NCI-H82 (cell line): ENCODE results near the gene POC1A.

Experiments used
- DNase-seq: peaks from one replicate; lab custom pipeline; 2025; lab: John Stamatoyannopoulos, UW

POC1A gene

DNA sequence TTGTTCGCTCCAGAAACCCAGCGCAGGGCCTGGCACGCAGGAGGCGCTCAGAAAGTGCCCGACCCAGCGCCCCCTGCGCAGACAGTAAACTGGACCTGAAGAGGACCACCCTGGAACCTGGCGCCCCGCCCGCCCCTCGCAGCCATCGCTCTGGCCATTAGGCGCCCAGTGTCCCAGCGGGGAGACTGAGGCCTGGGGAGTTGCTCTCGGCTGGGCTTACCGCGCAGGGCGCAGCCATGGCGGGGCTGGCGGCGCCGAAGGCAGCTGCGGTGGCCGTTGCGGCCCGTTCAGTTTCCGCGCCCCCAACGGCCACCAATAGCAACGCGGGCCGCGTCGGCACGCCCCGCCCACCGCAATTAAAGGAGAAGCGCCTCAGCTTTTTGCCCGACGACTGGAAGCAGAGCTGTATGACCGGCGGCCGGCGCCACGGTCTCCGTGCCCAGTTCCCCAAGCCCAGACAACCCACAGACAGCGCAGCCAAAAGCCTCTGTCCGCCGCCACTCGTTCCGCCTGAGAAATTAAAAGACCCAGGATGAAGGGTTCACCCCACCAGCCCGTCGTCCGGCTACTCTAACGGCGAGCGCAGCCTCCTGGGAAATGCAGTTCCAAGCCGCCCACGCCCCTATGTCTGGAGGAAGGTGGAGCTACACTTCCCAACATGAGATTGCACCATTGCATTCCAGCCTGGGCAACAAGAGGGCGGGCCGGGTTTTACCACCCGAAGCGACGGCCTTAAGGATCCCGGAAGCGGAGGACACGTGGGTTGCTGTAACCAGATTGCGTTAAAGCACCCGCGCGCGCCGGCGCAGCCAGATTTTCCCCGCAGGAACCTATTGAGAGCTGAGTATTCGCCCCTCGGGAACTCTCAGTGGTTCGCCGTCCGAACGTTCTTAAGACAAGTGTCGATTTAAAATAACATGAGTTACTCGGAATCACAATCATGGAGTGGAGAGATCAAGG, at the start of gene POC1A:
Gene POC1A (minus strand): TSS at position 289 of the 960 bp plus-strand sequence. CDS start 51 bp downstream, at position 238.
- peak; percentile 99 for DNase-seq

DNA sequence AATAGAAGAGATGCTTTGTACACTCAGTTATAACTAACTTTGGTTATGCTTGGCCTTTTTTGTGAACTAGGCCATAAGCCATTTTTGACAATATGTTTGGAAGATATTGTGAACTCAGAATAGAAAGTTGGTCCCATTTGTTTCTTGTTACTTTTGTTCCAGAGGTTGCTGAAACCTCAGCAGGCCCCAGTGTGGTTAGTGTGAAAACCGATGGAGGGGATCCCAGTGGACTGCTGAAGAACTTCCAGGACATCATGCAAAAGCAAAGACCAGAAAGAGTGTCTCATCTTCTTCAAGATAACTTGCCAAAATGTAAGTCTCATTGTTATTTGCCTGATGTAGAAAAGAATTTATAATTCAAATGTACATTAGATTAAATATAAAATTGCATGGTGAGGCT, 49.5 kb upstream of the POC1A start:
- no peak for DNase-seq

DNA sequence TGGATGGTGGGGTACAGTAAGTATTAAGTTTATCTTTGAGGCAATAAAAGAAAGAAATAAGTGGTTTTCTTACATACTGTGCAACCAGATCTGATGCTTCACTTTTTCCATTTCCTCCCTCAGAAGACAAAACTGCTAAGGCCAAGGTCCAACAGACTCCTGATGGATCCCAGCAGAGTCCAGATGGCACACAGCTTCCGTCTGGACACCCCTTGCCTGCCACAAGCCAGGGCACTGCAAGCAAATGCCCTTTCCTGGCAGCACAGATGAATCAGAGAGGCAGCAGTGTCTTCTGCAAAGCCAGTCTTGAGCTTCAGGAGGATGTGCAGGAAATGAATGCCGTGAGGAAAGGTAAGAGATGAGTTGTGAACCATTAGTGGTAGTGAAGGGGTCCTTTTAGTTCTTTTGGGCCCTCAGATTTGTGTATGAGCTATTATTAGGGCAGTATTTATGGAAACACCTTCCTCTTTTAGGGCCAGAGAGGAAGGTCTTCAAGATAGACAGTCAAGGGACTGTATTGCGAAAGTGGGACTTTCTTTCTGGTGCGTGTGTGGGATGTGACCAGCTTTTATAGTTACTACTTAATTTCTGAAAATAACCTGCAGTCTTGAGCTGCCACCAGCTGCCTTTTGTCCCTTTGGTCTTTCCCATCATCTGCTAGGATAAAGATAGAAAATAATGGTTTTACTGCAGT, 48.3 kb upstream of the POC1A start:
- no peak for DNase-seq

DNA sequence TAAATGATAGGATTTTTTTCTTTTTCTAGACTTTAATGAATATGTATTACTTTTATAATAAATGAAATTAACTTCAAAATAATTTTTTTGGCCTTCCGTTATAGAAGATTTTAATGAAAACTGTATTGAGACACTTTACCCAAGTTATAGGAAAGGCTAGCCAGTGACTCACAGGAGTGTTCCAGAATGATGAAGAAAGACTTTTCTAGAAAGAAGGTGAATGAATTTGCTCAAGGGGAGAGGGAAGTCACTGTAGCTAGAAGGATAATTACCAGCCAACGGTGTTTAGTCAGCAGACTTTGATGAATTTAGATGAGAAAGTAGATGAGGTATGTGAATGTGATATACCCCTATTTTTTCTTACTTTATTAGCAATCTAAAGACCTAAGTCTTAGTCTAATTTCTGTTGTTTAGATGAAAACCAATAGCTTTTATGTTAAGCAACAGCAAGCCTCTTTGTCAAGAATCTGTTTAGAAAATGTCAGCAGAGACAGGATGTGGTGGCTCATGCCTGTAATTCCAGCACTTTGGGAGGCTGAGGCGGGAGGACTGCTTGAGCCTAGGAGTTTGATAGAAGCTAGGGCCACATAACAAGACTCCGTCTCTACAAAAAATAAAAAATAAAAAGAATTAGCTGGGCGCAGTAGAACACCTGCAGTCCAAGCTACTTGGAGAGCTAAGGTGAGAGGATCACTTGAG, 46.9 kb upstream of the POC1A start:
- no peak for DNase-seq

DNA sequence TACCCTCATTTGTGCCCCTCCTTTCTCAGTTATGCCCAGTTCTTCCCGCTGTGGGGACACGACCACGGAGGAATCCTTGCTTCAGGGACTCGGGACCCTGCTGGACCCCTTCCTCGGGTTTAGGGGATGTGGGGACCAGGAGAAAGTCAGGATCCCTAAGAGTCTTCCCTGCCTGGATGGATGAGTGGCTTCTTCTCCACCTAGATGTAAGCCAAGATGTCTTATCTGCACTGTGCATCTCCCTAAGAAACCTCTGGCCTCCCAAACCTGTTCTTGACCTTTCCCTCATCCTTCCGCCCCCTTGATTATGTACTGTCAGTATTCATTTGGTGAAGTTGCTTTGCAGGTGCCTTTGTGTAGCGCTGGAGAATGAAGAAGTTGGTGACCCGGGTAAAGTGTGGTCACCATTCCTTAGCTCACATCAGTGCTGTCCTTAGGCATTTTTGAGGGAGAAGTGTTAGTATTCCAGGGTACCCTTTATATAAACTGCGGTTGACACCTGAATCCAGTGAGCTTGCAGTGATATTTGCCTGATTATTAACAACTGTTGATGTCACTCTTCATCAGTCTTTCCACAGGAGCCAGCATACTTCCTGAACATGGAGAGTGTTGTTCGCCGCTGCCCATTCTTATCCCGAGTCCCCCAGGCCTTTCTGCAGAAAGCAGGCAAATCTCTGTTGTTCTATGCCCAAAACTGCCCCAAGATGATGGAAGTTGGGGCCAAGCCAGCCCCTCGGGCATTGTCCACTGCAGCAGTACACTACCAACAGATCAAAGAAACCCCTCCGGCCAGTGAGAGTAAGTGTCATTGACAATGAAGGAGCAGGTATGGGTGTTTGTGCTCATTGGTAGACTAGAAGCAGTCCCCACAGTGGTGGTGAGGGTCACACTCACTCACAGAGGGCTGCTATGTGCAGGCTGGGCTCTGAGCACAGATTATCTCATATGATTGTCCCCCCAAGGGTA, 44.7 kb upstream of the POC1A start:
- DNase-seq, result no peak

DNA sequence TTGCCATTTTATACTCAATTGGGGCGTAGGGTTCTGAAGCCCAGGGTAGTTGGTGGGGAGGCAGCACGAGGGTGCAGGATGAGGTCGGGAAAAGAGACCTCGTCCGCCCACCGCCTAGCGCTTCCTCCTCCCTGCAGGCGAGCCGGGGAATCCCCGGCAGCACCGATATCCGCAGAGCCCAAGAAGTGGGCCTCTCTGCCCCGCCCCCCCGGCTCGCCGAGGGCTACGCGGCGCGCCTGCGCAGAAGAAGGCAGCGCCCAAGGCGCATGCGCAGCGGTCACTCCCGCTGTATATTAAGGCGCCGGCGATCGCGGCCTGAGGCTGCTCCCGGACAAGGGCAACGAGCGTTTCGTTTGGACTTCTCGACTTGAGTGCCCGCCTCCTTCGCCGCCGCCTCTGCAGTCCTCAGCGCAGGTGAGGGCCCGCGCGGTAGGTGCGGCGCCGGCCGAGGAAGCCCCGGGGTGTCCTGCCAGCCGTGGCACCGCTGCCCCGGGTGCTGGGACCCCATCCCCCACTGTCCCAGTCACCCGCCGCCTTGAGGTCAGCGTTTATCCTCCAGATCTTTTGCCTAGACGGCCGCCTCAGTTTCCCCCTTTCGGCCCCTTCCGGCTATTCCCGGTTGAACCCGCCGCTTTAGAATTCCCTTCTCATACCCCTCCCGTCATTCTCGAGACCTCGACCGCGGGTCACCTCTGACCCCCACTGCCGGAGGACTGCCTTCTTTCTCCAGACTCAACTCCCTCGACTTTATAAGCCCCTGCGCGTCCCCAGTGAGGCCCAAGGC, 43.8 kb upstream of the POC1A start, which contains the start of gene ALAS1:
Gene ALAS1 (plus strand): TSS at position 319 of the 784 bp plus-strand sequence. CDS start 1,082 bp downstream, outside the sequence.
- peak; percentile 94 for DNase-seq

DNA sequence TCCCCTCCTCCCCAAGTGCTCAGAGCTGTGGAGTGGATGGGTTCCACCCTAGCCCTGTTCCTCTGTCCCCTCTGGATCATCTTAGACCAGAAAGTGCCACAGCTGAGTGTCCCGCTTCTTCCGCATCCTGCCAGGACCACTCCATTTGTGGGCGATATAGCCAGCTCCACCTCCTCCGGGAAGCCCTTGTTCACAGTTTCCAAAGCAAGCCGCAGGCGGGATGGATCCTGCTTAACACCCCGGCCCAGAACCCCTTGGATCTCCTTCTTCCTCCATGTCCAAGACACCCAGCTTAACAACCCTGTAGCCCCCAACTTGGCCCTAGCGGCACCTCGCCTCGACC, 43.2 kb upstream of the POC1A start:
- DNase-seq, result no peak

DNA sequence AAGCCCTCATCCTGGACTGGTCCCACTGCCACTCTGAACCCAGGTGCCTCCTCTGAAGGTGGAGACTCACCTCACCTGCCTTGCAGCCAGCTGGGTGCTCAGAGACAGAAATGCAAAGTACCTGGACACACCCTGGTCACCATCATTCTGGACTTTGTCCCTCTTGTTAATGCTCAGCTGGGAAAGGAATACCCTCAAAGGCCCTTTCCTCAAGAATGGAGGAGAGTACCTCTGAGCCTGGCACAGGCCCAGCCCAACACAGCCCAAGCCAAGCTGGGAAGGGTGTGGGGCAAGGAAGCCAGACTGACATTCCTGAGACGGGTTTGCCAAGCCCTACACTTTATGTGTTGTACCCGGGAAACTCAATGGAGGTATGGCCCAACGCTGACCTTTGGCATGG, 42.8 kb upstream of the POC1A start:
- DNase-seq, result no peak

DNA sequence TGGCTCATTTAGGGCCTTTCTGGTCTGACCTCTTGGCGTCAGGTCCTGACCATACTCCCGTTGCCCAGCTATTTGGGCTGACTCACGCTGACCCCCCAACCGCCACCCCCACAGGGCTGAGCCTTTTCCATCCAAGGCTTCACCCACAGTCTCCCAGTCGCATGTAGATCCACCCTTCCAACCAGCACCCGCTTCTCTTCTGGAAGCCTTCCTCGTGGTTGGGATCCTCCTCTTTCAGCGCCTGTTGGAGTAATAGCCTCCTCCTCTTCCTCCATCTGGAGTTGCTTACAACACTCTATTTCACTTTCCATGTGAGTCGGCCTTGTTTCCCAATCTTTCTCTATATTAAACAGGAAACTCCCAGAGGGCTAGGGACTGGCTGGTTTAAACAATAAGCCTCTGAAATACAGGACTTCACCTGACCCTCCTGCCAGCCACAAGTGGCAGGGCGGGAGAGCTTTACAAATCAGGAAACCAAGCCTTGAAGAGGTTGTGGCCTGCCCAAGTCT, 41.7 kb upstream of the POC1A start:
- DNase-seq, result no peak

DNA sequence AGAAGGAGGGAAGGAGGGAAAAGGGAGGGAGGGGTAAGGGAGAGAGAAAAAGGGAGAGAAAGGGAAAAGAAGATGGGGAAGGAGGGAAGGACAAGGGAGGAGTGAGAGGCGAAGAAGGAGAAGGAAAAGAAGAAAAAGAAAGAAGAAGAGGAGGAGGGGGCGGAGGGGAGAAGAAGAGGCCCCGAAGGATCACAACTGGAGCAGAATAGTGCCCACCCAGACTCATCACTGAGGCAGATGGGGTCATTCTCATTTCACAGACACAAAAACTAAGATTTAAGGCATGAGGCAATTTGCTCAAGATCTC, 41.0 kb upstream of the POC1A start:
- no peak for DNase-seq

DNA sequence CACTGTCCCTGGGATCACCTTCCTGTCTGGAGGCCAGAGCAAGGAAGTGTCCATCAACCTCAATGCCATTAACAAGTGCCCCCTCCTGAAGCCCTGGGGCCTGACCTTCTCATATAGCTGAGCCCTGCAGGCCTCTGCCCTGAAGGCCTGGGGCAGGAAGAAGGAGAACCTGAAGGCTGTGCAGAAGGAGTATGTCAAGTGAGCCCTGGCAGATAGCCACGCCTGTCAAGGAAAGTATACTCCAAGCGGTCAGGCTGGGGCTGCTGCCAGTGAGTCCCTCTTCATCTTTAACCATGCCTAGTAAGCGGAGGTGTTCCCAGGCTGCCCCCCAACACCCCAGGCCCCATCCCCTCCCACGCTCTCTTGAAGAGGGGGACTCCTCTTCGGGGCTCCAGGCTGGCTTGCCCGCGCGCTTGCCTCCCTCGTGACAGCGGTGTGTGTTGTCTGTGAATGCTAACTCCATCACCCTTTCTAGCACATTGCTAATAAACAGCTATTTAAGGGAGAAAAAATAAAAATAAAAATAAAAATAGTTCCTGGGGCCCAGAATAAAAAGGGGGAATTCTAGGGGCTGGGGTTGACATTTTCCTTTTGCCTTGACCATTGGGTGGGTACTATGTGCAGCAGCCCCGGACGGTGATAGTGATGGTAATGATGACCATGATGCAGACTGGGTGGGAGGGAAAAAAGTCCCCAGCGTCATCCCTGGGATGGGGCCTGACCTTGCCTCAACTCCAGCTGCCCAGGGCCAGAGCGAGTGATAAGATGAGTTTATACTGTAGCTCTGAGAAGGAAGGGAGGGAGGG, 40.5 kb upstream of the POC1A start:
- no peak for DNase-seq

DNA sequence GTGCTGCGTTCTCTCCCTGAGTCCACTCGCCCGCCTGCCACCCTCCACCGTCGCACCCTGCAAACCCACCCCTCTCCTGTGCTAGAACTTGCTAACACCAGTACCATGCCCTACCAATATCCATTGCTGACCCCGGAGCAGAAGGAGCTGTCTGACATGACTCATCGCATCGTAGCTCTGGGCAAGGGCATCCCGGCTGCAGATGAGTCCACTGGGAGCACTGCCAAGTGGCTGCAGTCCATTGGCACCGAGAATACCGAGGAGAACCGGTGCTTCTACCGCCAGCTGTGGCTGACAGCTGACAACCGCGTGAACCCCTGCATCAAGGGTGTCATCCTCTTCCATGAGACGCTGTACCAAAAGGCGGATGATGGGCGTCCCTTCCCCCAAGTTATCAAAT, 38.8 kb upstream of the POC1A start:
- DNase-seq, result no peak

DNA sequence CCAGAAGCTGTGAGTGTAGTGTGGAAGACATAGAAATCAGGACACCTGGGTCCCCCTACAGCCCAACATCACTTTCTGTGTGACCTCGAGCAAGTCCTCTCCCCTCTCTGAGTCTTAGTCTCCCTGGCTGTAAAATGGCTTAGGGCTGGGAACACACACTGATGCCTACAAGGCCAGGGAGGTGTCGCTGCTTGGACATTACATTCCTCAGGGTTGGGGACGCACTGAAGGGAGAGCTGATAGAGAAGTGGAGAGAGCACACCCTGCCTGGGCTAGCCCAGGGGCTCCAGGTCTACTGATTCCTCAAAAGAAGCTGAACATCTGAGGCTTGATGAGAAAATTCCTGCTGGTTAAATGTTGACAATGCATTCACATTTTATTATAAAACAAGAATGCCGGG, 37.4 kb upstream of the POC1A start:
- DNase-seq, result no peak

DNA sequence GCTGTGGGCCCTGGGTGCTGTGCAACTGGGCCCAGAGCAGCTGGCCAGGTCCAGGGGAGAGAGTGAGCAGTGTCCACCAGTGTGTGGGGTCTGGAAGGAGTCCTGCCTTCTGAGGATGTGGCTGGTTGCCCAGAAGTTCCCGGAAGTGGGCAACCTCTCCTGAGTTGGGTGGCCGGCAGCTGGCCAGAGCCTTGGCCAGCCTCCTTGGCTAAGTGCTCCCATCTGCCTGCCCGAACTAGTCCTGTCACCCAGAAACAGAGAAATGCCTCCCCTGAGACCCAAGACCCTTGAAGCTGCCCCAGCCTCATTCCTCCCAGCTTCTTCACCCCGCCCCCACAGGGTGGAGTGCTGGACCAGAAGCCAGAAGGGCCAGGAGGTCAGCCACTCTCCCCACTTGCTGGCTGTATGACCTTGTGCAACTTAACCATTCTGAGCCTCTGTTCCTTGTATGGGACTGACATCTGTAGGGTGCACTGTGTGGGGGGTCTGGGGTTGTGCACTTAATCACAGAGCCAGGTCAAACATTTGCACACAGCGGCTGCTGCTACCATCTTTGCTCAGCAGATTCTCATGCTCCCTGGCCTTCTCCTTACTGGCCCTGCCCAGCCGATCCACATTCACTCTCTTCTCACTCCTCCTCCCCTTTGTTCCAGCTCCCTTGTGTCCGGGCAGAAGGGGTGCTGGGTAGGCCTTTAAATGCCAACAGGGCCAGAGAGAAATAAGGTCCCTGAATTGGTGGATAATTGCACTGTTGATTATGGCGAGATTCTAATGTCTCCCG, 36.3 kb upstream of the POC1A start:
- no peak for DNase-seq

DNA sequence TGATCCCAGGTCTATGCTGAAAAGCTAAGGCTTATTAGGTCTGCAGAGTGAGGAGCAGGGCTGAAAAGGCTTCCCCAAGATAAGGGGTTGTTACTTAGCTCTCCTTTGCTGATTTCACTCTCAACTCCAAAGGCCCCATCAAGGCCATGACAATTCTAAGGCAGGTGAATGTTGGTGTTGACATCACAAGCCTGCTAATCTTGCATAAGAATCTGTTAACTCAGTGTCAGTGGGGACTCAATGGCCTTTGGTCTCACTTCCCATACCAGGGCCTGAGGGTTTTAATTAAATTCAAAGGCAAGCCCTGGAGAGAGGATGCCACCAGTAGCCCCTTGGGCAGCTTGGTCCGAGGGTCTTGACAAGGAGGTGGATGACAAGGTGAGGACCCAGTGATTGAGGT, 34.3 kb upstream of the POC1A start:
- no peak for DNase-seq

DNA sequence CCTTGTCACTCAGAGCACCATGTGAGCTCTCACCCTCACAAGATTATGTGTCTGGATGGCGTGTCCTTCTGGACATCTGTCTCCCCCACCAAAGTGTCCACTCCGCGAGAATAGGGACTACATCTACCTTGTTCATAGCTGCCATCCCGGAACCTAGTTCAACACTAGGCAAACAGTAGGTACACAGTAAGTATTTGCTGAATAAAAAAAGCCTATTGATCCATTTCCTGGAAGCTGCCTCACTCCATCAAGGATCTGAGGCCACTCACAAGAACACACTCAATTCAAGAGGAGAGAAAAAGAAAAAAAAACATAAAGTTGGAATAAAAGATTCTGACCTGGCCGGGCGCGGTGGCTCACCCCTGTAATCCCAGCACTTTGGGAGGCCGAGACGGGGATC, 32.5 kb upstream of the POC1A start:
- DNase-seq, result no peak

DNA sequence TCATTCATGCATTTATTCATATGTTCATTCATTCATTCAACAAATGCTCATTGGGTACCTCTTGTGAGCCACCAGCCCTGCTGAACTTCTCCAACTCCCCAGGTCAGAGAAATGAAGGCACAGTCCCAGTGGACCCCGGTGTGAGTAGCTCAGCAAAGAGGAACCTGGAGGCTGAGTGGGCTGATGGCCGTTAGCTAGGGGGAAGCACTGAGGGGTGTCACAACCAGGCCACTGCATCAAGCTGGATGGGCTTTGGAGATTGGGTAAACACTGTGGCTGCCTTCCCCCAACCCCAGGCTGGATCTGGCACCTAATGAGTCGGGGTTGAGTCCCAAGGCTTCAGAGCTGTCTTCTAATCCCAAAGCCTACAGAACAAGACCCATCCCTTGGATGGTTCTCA, 31.6 kb upstream of the POC1A start:
- no peak for DNase-seq

DNA sequence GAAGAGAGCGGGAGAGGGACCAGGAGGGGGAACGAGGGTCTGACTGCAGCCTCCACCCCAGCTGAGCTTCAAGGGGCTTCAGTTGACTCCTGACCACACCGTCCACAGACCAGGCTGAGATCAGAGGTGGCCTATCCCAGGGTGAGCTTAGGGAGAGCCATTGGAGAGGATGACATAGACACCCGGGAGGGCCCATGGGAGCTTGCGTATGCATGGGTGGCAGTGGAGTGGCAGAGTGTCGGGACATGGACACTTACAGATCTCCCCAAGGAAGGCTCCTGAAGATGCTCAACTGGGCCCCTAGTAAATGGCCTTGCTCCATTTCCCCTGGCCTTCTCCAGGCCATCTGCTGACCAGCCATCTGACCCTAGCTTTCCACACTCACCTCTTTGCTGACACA, 31.1 kb upstream of the POC1A start:
- no peak for DNase-seq

DNA sequence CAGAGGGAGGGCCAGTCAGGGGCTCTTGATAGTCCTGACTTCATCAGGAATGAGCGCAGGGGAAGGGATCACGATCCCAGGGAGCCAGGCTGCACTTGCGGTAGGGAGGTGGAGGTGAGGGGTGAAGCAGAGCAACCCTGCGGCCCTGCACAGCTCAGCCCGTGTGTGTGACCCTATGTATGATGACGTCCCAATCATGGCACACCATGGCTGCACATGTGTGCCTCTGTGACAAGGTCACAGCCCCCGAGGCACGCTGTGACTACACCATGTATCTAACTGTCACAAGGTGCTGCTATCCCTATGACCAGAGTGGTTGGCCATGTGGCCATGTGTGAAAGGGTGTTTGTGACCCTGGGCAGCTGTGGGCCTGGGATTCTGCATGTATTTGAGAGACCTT, 30.5 kb upstream of the POC1A start:
- no peak for DNase-seq
